ENCODE data around the gene NEGR1.

The NEGR1 gene

GRCh38 chr1:71921204-71921603 lies 361.1 kb downstream of the NEGR1 start:
- DNase-seq (ENCODE audit: low read depth, low spot score) = no peak
- no peak overlapping the region for H3K4me3 ChIP-seq (ENCODE audit: low read depth, low read length)
- in situ Hi-C loops (cut with HindIII; ENCODE audit: low sequenced_read_pairs) = no loop called here
- TF ChIP-seq CTCF (IDR thresholded peaks at IDR 0.05; ENCODE audit: low read depth, low read length) = no peak

GRCh38 chr1:71920556-71920955 lies 361.8 kb downstream of the NEGR1 start:
- no peak for TF ChIP-seq CTCF (IDR thresholded peaks at IDR 0.05; ENCODE audit: low read depth, low read length)
- no peak for DNase-seq (ENCODE audit: low read depth, low spot score)
- in situ Hi-C loops (cut with HindIII; ENCODE audit: low sequenced_read_pairs) = no loop called here
- H3K4me3 ChIP-seq (ENCODE audit: low read depth, low read length) = no peak overlapping the region

- no peak for TF ChIP-seq CTCF (IDR thresholded peaks at IDR 0.05; ENCODE audit: low read depth, low read length)
Measured at GRCh38 chr1:71919811-71920509, 362.4 kb downstream of the NEGR1 start.

GRCh38 chr1:71918630-71919029 lies 363.7 kb downstream of the NEGR1 start:
- DNase-seq (ENCODE audit: low read depth, low spot score) = no peak
- in situ Hi-C loops (cut with HindIII; ENCODE audit: low sequenced_read_pairs) = no loop called here
- H3K4me3 ChIP-seq (ENCODE audit: low read depth, low read length) = no peak overlapping the region
- TF ChIP-seq CTCF (IDR thresholded peaks at IDR 0.05; ENCODE audit: low read depth, low read length) = no peak

More at GRCh38 chr1:71919811-71920509, 362.4 kb downstream of the NEGR1 start:
- in situ Hi-C loops (cut with HindIII; ENCODE audit: low sequenced_read_pairs) = no loop called here
- H3K4me3 ChIP-seq (ENCODE audit: low read depth, low read length) = no peak overlapping the region
- DNase-seq (ENCODE audit: low read depth, low spot score) = no peak

GRCh38 chr1:71916894-71917293 lies 365.4 kb downstream of the NEGR1 start:
- no peak overlapping the region for H3K4me3 ChIP-seq (ENCODE audit: low read depth, low read length)
- no peak for DNase-seq (ENCODE audit: low read depth, low spot score)
- in situ Hi-C loops (cut with HindIII; ENCODE audit: low sequenced_read_pairs) = no loop called here
- no peak for TF ChIP-seq CTCF (IDR thresholded peaks at IDR 0.05; ENCODE audit: low read depth, low read length)

- in situ Hi-C loops (cut with HindIII; ENCODE audit: low sequenced_read_pairs) = no loop called here
- DNase-seq (ENCODE audit: low read depth, low spot score) = no peak
- no peak for TF ChIP-seq CTCF (IDR thresholded peaks at IDR 0.05; ENCODE audit: low read depth, low read length)
- no peak overlapping the region for H3K4me3 ChIP-seq (ENCODE audit: low read depth, low read length)
Measured at GRCh38 chr1:71914626-71915025, 367.7 kb downstream of the NEGR1 start.
